ENCODE results near the gene SCO2. TPM values are rescaled to one million over a fixed set of nuclear protein-coding genes. Genes with fewer than 3 reads are reported as not detected.

SCO2 gene
- 1 to 10 TPM; 2.2 to 8.8 (median 2.3) TPM for polyA plus RNA-seq

- WGBS, 3 donors: 0 to 1% (median 0%) methylated on average over 78 to 84 of the region's 84 CpGs
- H3K27ac ChIP-seq (ENCODE audit: low read depth, low read length): peak within 1 kb of the TSS; percentile 94
These were observed at the start of gene SCO2 for GRCh38 chr22:50525104-50525857. TSS of gene SCO2 (minus strand) at chr22:50525598. CDS start at chr22:50524411, 1,187 bp downstream.

GRCh38 chr22:50574383-50574755, 49.0 kb upstream of the SCO2 start:
- H3K27ac ChIP-seq (ENCODE audit: low read depth, low read length): no peak overlapping the region
- WGBS, 3 donors: 88 to 92% (median 91%) methylated on average over 11 of the region's 11 CpGs

GRCh38 chr22:50573491-50574382, 48.3 kb upstream of the SCO2 start:
- no peak overlapping the region for H3K27ac ChIP-seq (ENCODE audit: low read depth, low read length)
- 84 to 89% (median 86%) methylated on average over 26 of the region's 26 CpGs for WGBS, 3 donors

- no peak overlapping the region for H3K27ac ChIP-seq (ENCODE audit: low read depth, low read length)
- WGBS, 3 donors: 93 to 94% (median 94%) methylated on average over 11 of the region's 11 CpGs
These were observed 47.6 kb upstream of the SCO2 start for GRCh38 chr22:50572965-50573364.

- 82 to 88% (median 87%) methylated on average over 26 of the region's 26 CpGs for WGBS, 3 donors
- H3K27ac ChIP-seq (ENCODE audit: low read depth, low read length): no peak overlapping the region
These were observed 46.1 kb upstream of the SCO2 start for GRCh38 chr22:50571264-50572175.

- no peak overlapping the region for H3K27ac ChIP-seq (ENCODE audit: low read depth, low read length)
- 91 to 95% (median 94%) methylated on average over 12 of the region's 12 CpGs for WGBS, 3 donors
These were observed 45.5 kb upstream of the SCO2 start for GRCh38 chr22:50570861-50571260.

- 88 to 95% (median 92%) methylated on average over 13 of the region's 13 CpGs for WGBS, 3 donors
- H3K27ac ChIP-seq (ENCODE audit: low read depth, low read length): no peak overlapping the region
These were observed 44.6 kb upstream of the SCO2 start for GRCh38 chr22:50569896-50570535.

GRCh38 chr22:50569041-50569459, 43.7 kb upstream of the SCO2 start:
- 43 to 85% (median 75%) methylated on average over 8 of the region's 8 CpGs for WGBS, 3 donors
- H3K27ac ChIP-seq (ENCODE audit: low read depth, low read length): no peak overlapping the region

GRCh38 chr22:50568626-50569025, 43.2 kb upstream of the SCO2 start:
- no peak overlapping the region for H3K27ac ChIP-seq (ENCODE audit: low read depth, low read length)
- 59 to 91% (median 85%) methylated on average over 7 of the region's 7 CpGs for WGBS, 3 donors

- no peak overlapping the region for H3K27ac ChIP-seq (ENCODE audit: low read depth, low read length)
- WGBS, 3 donors: 90 to 94% (median 92%) methylated on average over 7 of the region's 7 CpGs
These were observed 42.4 kb upstream of the SCO2 start for GRCh38 chr22:50567721-50568252.

- H3K27ac ChIP-seq (ENCODE audit: low read depth, low read length): no peak overlapping the region
- 70 to 93% (median 80%) methylated on average over 11 of the region's 11 CpGs for WGBS, 3 donors
These were observed 38.9 kb upstream of the SCO2 start for GRCh38 chr22:50564289-50564688.

GRCh38 chr22:50563413-50564160, 38.2 kb upstream of the SCO2 start:
- WGBS, 3 donors: 13 to 34% (median 23%) methylated on average over 17 of the region's 17 CpGs
- H3K27ac ChIP-seq (ENCODE audit: low read depth, low read length): no peak overlapping the region

GRCh38 chr22:50562523-50563412, 37.4 kb upstream of the SCO2 start, which contains the start of gene SYCE3:
TSS of gene SYCE3 (minus strand) at chr22:50562919. CDS start at chr22:50556405, 6,514 bp downstream.
- no peak within 1 kb of the TSS for H3K27ac ChIP-seq (ENCODE audit: low read depth, low read length)
- 1 to 4% (median 4%) methylated on average over 55 to 58 of the region's 61 CpGs for WGBS, 3 donors

- H3K27ac ChIP-seq (ENCODE audit: low read depth, low read length): no peak overlapping the region
- WGBS, 3 donors: 77 to 85% (median 83%) methylated on average over 26 to 29 of the region's 34 CpGs
These were observed 36.3 kb upstream of the SCO2 start for GRCh38 chr22:50561401-50562358.

GRCh38 chr22:50560034-50560433, 34.6 kb upstream of the SCO2 start:
- WGBS, 3 donors: 75 to 91% (median 87%) methylated on average over 3 of the region's 3 CpGs
- H3K27ac ChIP-seq (ENCODE audit: low read depth, low read length): no peak overlapping the region

All from adipose tissue (tissue), 3 donors.